Measurements from ENCODE around the gene SYT14.
"Not testable (repeated sequence)": the region's sequence is repeated elsewhere in the genome, so short reads cannot be mapped to it uniquely, and the experiment has no call there.

SYT14 gene

DNA sequence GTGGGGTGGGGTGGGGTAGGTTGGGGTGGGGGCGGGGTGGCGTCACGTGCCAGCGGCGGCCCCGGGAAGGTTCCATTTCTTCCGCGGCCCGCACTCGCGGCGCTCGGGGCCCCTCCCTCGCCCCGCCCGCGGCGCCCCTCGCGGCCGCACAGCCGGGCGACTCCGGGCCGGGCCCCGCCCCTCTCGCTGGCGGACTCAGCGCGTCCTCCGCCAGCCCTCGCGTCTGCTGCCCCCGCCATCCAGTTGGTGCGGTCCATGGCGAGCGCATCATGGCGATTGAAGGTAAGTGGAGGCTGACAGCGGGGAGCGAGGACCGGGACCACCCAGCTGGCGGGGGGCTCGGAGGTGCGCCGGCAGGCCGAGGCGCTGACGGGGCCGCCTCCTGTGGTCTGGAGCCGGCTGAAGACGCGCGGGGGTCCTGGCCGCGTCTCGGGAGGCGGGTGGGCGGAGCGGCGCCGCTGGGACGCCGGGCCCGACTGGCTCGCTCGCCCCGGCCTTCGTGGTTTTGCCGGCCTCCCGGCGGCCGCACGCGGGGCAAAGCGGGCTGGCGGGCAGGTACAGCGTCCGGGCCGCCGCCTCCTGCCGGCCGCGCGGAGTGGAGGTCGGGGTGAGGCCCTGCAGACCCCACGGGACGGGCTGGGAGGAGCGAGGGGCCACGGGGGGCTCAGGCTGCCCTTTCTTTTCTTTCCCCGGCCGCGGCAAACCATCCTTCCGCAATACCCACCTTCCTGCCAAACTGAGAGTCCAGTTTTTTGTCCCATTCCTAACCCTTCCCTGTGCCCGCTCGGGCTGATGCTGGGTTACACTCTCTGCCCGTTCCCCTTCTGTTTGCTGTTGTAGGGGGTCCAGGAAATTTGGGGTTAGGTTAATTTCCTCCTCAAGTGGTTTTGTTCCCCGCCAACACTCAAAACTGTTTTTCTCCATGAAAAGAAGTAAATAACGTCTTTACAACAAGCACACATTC is at the start of gene SYT14:
Gene SYT14 (plus strand): TSS at position 222 of the 964 bp plus-strand sequence. CDS start 48 bp downstream, at position 270.
- DNase-seq (ENCODE audit: low read depth in 2 of 2, low spot score in 1 of 2), result no peak

DNA sequence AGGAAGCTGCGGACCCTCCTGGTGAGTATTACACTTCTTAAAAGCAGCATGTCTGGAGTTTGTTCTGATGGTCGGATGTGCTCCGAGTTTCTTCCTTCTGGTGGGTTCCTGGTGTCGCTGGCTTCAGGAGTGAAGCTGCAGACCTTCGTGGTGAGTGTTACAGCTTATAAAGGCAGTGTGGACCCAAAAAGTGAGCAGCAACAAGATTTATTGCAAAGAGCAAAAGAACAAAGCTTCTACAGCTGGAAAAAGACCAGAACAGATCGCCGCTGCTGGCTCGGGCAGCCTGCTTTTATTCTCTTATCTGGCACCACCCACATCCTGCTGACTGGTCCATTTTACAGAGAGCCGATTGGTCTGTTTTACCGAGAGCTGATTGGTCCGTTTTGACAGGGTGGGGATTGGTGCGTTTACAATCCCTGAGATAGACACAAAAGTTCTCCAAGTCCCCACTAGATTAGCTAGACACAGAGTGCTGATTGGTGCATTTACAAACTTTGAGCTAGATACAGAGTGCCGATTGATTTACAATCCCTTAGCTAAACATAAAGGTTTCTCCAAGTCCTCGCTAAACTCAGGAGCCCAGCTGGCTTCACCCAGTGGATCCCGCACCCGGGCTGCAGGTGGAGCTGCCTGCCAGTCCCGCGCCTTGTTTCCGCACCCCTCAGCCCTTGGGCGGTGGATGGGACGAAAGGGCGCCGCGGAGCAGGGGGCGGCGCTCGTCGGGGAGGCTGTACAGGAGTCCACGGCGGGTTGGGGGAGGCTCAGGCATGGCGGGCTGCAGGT is 49.5 kb upstream of the SYT14 start:
- DNase-seq (ENCODE audit: low read depth in 2 of 2, low spot score in 1 of 2), result not testable (repeated sequence)

DNA sequence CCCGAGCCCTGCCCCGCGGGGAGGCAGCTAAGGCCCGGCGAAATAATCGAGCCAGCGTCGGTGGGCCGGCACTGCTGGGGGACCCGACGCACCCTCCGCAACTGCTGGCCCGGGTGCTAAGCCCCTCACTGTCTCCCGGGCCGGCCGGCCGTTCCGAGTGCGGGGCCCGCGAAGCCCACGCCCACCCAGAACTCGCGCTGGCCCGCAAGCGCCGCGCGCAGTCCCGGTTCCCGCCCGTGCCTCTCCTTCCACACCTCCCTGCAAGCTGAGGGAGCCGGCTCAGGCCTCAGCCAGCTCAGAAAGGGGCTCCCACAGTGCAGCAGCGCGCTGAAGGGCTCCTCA is 49.0 kb upstream of the SYT14 start:
- no peak for DNase-seq (ENCODE audit: low read depth in 2 of 2, low spot score in 1 of 2)

DNA sequence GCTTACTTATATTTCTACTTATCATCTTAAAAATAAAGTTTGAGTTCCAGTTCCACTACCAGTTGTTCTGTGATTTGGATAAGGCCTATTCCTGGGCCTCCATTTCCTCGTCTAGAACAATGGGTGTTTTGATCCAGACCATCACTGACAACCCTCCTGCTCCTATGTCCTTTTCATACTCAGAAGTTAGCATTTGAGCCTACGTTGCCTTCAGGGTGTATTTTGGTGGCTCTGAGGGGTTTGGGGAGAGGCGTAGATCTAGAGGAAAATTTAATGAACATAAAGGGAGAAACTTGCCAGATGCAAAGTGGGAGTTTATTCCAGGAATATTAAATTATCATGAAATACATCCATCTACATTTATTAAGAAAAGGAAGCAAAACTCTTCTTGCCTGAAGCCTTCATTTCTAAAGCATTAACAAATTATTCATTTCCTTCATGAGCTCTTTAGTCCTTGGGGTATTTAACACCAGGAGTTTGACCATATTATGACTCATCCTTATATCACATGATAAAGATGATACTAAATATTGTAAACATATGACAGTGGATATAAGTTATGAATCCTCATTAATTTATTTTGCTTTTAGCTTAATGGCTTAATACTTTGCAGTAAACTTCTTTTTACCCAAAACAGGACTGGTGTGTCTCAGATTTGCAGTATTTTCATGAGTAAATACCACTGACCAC is 47.2 kb upstream of the SYT14 start:
- no peak for DNase-seq (ENCODE audit: low read depth in 2 of 2, low spot score in 1 of 2)

DNA sequence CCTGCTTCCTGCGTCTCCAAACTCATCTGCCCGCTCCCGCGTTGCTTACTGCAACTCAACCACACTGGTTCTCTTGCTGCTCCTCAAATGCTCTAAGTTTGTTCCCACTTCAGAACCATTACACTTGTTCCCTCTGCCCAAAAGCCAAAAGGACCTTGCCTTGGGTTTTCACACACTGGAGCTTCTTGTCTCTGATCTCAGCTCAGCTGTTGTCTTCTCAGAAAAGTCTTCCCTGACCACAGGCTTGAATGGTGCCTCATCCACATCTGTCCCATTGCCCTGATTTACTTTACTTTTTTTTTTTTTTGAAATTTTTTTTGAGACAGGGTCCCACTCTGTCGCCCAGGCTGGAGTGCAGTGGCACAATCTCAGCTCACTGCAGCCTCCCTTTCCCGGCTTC is 44.3 kb upstream of the SYT14 start:
- no peak for DNase-seq (ENCODE audit: low read depth in 2 of 2, low spot score in 1 of 2)

DNA sequence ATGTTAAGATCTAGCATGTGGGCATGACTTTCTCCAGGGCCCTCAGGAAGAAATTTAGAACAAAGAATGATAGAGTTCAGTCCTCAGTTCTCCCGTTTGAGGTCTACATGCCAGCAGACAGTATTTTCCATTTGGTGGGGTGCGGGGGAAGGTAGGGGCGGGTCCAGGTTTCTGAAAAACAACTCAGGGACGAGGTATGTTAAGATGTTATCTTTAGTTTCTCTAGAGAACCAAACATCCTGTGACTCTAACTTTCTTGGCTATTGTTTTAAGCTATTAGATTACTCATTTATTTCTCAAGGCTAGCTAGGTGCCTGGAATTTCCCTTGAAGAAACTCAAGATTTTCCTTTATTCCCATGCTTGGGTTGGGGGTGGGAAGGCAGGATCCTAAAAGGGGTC is 42.3 kb upstream of the SYT14 start:
- no peak for DNase-seq (ENCODE audit: low read depth in 2 of 2, low spot score in 1 of 2)

DNA sequence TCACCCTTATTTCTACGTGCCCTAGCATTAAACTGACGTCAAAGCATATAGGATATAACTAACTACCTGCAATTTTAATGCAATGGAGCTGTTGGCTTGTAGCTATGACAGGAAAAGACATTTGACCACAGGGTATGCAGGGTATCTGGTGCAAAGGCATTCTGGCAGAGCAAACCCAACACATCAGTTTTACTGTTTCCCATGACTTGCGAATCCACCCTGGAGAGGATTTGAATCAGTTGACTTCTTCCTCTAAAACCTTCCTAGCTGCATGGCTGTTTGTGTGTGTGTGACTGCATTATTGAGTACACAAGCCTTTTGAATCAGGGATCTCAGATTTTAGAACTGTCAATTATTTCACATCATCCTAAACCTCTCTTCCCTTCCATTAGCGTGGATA is 41.7 kb upstream of the SYT14 start:
- DNase-seq (ENCODE audit: low read depth in 2 of 2, low spot score in 1 of 2), result no peak

DNA sequence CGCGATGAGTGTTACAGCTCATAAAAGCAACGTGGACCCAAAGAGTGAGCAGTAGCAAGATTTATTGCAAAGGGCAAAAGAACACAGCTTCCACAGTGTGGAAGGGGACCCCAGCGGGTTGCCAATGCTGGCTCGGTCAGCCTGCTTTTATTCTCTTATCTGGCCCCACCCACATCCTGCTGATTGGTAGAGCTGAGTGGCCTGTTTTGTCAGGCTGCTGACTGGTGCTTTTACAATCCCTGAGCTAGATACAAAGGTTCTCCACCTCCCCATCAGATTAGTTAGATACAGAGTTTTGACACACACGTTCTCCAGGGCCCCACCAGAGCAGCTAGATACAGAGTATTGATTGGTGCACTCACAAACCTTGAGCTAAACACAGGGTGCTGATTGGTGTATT is 39.7 kb upstream of the SYT14 start:
- not testable (repeated sequence) for DNase-seq (ENCODE audit: low read depth in 2 of 2, low spot score in 1 of 2)

DNA sequence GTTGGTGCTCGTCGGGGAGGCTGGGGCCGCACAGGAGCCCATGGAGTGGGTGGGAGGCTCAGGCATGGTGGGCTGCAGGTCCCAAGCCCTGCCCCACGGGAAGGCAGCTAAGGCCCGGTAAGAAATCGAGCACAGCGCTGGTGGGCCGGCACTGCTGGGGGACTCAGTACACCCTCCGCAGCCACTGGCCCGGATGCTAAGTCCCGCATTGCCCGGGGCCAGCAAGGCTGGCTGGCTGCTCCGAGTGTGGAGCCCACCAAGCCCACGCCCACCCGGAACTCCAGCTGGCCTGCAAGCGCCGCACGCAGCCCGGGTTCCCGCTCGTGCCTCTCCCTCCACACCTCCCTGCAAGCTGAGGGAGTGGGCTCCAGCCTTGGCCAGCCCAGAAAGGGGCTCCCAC is 39.2 kb upstream of the SYT14 start:
- DNase-seq (ENCODE audit: low read depth in 2 of 2, low spot score in 1 of 2), result not testable (repeated sequence)

DNA sequence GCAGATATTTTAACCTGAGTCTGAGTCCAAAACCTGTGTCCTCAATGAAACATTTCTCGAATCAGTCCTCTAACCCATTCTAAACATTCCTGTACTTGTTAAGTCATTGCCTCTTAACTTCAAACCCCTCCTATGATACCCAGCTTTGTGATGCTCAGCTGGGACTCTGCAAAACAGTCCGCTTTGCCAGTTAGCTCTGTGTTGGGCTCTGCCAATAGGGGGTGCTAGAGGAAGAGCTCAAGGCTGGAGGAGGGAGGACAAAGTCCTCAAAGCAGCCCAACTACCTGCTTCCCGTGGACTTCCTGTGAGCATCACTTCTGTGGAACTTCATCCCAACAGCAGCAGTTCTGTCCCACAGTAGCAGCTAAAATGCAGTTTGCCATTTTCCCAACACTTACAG is 38.1 kb upstream of the SYT14 start:
- DNase-seq (ENCODE audit: low read depth in 2 of 2, low spot score in 1 of 2), result no peak

DNA sequence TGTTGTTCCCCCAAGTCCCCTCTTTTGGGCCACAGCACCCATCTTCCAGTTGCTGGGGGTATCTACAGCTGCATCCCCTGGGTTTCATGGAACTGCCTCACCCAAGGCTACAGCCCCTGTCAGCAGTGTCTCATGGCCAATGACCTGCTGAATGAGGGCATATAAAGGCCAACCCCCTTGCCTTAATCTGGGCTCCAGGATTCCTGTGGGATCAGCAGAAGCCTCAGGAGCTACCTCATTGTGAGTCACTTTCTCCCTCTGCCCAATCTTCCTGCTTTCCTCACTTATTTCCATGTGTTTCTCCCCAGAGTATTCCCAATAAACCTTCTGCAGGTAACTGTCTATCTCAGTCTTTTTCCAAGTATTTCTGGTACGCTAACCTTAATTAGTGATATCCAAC is 37.3 kb upstream of the SYT14 start:
- DNase-seq (ENCODE audit: low read depth in 2 of 2, low spot score in 1 of 2), result no peak

DNA sequence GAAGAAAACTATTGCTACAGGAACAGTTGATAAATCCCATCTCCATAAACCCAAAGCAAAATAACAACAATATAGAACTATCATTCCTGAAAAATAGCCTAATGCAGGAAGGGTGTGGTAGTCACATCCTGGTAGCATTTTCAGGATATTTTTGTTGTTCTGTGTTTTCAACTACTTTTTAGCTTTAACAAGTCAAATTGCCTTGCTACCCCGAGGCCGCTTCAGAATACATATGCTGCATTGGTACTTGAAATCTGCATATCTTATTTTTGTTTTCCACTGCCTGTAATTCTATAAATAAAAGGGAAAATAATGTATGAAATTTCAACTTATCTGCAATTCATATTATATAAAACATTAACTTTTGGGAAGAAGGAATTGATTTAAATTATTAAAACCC is 36.8 kb upstream of the SYT14 start:
- no peak for DNase-seq (ENCODE audit: low read depth in 2 of 2, low spot score in 1 of 2)

DNA sequence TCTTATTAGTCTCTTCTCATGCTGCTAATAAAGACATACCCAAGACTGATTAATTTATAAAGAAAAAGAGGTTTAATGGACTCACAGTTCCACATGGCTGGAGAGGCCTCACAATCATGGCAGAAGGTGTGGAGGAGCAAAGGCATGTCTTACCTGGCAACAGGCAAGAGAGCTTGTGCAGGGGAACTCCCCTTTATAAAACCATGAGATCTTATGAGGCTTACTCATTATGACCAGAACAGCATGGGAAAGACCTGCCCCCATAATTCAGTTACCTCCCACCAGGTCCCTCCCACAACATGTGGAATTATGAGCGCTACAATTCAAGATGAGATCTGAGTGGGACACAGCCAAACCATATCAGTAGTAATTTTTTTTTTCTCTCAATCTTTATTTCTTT is 33.2 kb upstream of the SYT14 start:
- DNase-seq (ENCODE audit: low read depth in 2 of 2, low spot score in 1 of 2), result not testable (repeated sequence)

DNA sequence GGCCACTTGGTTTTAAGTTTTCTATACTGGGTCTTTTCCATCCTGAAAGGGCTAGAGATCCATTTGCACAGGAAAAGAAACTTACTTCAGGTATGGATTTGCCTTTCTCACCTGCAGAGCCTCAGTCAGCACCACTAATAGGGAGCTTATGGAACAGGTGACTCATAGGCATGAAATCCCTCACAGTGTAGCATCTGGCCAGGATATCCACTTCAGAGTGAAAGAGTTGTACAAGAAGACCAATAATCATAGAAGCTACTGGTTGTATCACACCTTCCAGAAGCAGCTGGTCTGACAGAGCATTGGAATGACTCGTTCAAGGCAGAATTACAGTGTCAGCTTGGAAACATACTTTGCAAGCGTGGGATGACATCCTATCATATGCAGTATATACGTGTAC is 26.3 kb upstream of the SYT14 start:
- DNase-seq (ENCODE audit: low read depth in 2 of 2, low spot score in 1 of 2), result no peak

DNA sequence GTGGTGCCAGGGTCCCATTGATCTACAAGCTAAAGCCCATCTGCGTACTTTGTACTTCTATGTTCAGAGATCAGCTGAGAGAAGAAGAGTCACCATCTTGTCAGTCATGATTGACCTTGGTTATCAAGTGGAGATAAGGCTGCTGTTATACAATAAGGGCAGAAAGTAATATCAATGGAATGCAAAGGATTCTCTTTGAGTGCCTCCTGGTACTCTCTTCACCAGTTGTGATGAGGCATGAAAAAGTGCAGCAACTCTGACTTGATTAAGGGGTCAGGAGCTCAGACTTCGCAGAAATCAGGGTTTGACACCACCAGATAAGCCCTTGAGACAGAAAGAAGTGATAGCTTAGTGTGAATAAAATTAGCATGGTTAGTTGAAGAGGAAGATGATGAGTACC is 25.7 kb upstream of the SYT14 start:
- DNase-seq (ENCODE audit: low read depth in 2 of 2, low spot score in 1 of 2), result no peak

DNA sequence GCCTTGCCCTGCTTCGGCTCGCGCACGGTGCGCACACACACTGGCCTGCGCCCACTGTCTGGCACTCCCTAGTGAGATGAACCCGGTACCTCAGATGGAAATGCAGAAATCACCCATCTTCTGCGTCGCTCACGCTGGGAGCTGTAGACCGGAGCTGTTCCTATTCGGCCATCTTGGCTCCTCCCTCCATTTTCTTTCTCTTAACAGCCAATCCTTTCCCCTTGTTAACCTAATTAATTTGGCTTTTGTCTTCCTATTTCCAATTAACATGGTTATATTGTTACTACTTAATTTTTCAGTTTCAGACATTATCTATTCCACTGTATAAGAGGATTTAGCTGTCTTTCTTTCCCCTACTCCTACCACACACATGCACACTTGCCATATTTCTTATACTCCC is 18.4 kb upstream of the SYT14 start:
- DNase-seq (ENCODE audit: low read depth in 2 of 2, low spot score in 1 of 2), result not testable (repeated sequence)

DNA sequence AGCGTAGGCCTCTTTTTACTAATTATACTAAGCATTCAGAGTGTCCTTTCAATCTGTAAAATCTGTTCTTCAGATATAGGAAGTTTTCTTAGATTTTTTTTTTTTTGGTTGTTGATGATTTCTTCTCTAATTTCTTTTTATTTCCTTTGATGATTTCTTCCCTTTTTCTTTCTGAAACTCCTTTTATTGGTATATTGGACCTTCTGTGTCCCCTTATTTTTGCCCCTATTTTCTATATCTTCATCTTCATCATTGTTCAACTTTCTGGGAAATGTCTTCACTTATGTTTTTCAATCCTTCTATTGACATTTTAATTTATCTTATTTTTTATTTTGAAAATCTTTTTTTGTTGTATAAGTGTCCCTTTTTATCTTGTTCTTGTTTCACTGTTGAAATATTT is 17.2 kb upstream of the SYT14 start:
- DNase-seq (ENCODE audit: low read depth in 2 of 2, low spot score in 1 of 2), result no peak

DNA sequence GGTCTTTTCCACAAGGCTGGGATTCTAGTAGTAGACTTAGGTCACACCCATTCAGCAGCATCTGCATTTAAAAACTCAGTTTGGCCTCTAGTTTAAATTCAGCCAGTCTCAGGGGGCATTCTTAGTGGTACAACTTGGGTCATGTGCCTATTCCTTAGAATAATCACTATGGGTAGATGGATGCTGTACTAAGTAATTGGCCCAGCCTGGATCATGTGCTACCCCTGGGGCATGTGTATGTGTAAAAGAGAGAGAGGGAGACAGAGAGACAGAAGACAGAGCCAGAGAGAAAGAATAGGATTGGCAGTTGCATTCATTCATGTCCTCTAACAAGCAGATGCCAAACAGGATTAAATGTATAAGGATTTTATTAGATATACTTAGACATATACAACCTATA is 13.6 kb upstream of the SYT14 start:
- DNase-seq (ENCODE audit: low read depth in 2 of 2, low spot score in 1 of 2), result no peak

DNA sequence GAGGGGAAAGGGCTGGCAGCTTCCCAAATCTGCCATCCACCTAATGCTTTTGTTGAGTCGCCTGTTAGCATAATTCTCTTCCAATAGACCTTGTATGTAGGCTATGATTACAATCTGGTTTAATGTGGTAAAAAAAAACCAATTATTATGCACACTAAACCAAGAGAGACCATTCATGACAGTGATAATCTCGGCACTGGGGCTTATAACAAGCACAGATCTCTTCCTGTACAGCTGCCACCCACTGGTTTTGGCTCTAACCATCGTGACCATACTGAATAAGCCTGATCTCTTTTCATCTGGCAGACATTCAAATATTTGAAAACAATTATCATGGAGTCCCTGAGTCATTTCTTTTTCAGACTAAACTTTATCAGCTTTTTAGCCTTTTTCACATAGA is 12.0 kb upstream of the SYT14 start:
- DNase-seq (ENCODE audit: low read depth in 2 of 2, low spot score in 1 of 2), result no peak

DNA sequence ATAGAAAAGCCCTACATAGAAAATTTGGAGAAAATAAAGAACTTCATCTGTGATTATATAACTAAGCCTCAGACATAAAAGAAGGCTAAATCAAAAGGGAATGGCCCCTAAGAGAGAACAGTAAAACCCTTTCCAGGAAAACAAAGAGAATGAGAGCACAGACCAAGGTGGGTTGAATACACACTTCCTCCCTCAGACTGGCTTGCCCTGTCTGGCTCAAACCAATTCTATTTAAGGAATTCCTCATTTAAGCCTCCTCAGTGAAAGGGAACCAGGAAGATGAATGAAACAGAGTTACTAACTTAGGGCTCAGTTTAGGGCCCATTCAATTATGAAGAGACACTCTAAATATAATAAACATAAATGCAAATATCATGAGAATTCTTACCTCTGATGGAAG is 10.6 kb upstream of the SYT14 start:
- DNase-seq (ENCODE audit: low read depth in 2 of 2, low spot score in 1 of 2), result no peak

DNA sequence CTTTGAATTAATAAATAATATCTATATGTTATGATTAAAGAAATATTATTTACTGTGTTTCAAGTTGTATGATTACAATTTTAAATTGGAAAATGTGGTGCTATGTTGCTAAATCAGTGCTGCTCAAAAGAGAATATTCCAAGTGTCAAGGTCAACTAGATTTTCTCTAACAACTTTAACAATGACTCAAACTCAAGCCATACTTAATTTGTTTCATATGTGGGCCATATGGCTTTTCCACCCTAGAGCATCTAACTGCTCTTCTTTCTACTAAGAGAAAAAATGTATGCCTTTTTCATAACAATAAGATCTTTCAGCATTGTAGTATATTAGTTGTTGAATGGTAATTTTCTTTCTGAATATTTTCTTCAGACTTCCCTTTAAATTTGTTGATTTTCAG is 8.3 kb upstream of the SYT14 start:
- DNase-seq (ENCODE audit: low read depth in 2 of 2, low spot score in 1 of 2), result no peak

DNA sequence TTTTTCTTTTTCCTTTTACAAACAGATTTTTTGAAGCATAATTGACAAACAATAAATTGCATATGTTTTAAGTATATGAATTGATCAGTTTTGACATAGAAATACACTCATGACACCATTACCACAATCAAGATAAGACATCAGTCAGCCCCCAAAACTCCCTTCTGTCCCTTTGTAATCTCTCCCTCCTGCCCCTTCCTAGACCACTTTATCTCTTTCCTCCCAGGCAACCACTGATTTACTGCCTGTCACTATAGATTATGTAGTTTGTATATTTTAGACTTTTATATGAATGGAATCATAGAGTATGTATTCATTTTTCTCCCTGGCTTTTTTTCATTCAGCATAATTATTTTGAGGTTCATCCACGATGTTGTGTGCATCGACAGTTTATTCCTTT is 6.9 kb upstream of the SYT14 start:
- no peak for DNase-seq (ENCODE audit: low read depth in 2 of 2, low spot score in 1 of 2)
